Thyroid gland (tissue), 4 donors: ENCODE results near the gene ZMIZ1.

Source experiments
- POLR2A ChIP-seq, 2 donors: fragments of 450-650 bp; IDR thresholded peaks; one replicate each; pipeline ENCODE4 v1.6.1; 2017; ENCODE audit warnings: antibody characterized with exemption in 2 of 2, mild to moderate bottlenecking in 2 of 2, moderate library complexity in 1 of 2
- TF ChIP-seq, protein P1 (sequence below), 6 experiments: fragments of 200-600 bp in 3 of 6; fragments of 450-650 bp in 3 of 6; sonication (generic) in 3 of 6; IDR thresholded peaks; one replicate each; pipeline ENCODE4 v1.5.1; 2016 to 2019; ENCODE audit warnings: antibody characterized with exemption in 6 of 6, mild to moderate bottlenecking in 2 of 6, inconsistent platforms in 1 of 6, moderate library complexity in 1 of 6

DNA sequence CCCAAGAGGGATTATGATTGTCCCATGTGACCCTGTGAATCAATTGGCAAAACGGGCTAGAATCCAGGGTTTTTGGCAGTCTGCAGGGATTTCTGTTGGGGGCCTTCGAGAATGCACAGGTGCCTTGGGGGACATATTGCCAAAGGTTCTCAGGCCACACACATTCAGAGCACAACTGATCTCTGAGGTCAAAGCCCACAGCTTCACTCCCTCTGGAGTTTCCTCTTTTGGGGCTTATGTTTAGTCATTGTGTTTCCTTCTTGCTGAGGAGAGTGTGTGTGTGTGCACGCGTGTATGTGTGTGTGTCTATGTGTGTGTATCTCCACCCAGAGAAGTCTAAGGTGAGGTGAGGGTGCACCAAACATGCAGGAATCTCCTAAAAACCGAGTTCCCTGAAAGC is 287.3 kb downstream of the ZMIZ1 start:
- TF ChIP-seq, protein P1, sequence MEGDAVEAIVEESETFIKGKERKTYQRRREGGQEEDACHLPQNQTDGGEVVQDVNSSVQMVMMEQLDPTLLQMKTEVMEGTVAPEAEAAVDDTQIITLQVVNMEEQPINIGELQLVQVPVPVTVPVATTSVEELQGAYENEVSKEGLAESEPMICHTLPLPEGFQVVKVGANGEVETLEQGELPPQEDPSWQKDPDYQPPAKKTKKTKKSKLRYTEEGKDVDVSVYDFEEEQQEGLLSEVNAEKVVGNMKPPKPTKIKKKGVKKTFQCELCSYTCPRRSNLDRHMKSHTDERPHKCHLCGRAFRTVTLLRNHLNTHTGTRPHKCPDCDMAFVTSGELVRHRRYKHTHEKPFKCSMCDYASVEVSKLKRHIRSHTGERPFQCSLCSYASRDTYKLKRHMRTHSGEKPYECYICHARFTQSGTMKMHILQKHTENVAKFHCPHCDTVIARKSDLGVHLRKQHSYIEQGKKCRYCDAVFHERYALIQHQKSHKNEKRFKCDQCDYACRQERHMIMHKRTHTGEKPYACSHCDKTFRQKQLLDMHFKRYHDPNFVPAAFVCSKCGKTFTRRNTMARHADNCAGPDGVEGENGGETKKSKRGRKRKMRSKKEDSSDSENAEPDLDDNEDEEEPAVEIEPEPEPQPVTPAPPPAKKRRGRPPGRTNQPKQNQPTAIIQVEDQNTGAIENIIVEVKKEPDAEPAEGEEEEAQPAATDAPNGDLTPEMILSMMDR (IDR thresholded peaks at IDR 0.05) = no peak
- no peak for TF ChIP-seq POLR2A (IDR thresholded peaks at IDR 0.05)
